GM10266 (cell line): Measurements from ENCODE around the gene ADAMTS15.

ENCODE experiments used
- DNase-seq: peaks from one replicate; pipeline ENCODE4 v3.0.0; 2012; ENCODE audit errors: extremely low spot score
- TF ChIP-seq, protein P1 (sequence below): IDR thresholded peaks from 2 replicates; pipeline ENCODE4 v1.5.1; 2012; ENCODE audit warnings: mild to moderate bottlenecking, low read depth; ENCODE audit not compliant: control insufficient read depth, insufficient read depth; ENCODE audit errors: missing control alignments

Gene ADAMTS15

DNA sequence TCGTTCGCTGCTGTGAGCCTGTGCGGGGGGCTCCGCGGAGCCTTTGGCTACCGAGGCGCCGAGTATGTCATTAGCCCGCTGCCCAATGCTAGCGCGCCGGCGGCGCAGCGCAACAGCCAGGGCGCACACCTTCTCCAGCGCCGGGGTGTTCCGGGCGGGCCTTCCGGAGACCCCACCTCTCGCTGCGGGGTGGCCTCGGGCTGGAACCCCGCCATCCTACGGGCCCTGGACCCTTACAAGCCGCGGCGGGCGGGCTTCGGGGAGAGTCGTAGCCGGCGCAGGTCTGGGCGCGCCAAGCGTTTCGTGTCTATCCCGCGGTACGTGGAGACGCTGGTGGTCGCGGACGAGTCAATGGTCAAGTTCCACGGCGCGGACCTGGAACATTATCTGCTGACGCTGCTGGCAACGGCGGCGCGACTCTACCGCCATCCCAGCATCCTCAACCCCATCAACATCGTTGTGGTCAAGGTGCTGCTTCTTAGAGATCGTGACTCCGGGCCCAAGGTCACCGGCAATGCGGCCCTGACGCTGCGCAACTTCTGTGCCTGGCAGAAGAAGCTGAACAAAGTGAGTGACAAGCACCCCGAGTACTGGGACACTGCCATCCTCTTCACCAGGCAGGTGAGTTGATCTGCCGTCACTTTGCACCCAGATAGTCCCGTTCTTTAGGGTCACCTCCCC, 1.0 kb downstream of the ADAMTS15 start:
- TF ChIP-seq, protein P1, sequence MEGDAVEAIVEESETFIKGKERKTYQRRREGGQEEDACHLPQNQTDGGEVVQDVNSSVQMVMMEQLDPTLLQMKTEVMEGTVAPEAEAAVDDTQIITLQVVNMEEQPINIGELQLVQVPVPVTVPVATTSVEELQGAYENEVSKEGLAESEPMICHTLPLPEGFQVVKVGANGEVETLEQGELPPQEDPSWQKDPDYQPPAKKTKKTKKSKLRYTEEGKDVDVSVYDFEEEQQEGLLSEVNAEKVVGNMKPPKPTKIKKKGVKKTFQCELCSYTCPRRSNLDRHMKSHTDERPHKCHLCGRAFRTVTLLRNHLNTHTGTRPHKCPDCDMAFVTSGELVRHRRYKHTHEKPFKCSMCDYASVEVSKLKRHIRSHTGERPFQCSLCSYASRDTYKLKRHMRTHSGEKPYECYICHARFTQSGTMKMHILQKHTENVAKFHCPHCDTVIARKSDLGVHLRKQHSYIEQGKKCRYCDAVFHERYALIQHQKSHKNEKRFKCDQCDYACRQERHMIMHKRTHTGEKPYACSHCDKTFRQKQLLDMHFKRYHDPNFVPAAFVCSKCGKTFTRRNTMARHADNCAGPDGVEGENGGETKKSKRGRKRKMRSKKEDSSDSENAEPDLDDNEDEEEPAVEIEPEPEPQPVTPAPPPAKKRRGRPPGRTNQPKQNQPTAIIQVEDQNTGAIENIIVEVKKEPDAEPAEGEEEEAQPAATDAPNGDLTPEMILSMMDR: no peak
- no peak for DNase-seq

DNA sequence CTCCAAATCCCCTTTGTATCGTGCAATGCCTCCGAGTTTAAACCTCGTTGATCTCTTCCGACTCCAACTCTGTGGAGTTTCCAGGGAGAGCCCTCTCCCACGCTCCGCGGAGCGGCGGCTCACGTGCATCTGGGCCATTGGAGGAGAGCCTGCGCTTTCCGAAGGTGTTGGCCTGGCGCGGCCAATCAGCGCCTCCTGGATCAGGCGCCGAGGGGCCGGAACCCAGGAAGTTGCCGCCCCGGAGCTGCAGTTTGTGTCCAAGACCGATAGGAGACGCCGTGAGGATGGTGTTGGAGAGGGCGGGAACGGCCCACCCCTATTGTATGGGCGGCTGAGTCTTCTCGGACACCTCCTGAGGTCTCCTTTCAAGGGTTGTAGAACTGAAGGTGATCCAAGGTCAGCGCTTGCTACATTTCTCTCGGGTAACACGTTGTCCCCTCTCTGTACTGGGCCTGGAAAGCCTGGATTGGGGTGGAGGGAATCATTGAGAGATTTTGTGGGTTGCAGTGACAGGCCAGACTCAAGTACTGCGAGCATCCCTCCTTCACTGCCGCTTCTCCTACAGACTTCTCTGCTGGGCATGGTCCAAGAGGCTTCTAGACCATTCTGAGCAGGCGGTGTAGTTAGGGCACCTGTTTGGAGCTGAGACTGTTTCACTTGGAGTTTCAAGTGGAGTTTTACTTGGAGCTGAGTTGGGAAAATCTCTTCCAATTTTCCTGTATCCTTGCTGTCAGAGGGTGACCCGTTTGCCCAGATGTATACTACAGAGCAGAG, 1.7 kb downstream of the ADAMTS15 start:
- TF ChIP-seq, protein P1: no peak
- no peak for DNase-seq

DNA sequence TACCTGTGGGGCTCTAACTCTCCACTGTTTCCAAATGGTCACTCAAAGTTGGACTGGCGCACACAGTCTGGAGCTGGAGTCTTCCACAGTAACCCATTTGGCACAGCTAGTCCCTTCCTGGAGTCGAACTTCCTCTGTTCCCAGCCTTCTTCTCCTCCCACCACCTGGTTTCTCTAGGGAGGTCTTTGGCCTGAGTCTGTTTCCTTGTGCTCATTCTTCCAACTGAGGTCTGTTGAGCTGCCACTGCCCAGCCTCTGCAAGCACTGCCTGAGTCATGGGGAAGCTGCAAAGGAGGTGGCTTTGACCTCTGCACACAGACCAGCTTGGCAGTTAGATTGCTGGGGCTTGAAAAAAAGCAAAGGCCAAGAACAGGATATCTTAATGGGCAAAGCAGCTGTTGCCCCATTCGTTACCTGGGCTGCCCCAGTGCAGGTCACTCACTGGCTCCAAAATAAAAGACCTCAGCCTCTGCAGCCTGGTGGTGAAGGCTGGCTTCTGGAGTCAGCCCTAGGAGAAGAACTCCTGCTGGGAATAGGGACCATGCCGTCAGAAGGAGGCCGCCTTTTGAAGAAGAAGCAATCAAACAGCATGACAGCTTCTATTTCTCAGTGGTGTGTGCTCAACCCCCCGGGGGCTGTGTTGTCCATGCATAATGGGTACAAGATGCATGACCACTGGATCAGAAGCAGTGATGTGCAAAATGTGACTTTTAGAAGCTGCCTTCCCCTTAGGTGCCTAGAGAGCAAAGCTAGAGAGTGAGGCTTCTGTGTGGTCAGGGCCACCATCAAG, 3.0 kb downstream of the ADAMTS15 start:
- DNase-seq: no peak

DNA sequence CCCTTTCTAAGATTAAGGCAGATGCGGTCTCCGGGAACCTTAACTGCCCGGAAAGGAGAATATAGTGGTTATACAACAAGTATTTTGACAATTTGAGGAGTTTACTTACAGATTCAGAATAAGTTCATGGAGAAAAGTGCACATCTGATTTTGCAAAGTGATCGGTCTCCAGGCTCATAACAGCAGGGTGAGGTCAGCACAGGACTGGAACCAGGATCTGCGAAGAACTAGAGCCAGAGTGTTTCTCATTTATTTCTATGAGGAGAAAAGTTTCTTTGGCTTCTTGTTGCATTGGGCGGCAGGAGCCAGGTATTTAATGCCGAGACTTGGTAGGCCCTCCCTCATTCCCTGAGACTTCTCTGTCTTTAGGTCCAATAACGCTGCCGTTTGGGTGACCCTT, 3.7 kb downstream of the ADAMTS15 start:
- TF ChIP-seq, protein P1: no peak
- DNase-seq: no peak

More for the DNA sequence above, 3.0 kb downstream of the ADAMTS15 start:
- TF ChIP-seq, protein P1: no peak

DNA sequence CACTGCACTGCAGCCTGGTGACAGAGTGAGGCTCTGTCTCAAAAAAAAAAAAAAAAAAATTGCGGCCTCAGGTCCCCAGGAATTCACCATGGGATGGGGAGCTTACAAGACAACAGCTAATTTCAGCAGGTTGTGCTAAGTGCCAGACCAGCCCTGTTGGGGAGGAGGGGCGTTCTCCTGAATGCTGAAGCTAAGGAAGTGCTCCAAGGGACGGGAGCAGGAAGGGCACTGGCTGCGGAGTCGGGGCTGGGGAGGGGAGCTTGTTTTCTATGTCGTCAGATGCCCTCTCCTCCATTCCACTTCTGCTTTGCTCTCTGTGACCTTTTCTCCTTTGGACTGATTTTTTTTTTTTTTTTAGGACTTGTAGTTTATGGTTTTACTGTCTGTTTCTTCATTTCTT, 4.5 kb downstream of the ADAMTS15 start:
- no peak for DNase-seq
- TF ChIP-seq, protein P1: no peak

DNA sequence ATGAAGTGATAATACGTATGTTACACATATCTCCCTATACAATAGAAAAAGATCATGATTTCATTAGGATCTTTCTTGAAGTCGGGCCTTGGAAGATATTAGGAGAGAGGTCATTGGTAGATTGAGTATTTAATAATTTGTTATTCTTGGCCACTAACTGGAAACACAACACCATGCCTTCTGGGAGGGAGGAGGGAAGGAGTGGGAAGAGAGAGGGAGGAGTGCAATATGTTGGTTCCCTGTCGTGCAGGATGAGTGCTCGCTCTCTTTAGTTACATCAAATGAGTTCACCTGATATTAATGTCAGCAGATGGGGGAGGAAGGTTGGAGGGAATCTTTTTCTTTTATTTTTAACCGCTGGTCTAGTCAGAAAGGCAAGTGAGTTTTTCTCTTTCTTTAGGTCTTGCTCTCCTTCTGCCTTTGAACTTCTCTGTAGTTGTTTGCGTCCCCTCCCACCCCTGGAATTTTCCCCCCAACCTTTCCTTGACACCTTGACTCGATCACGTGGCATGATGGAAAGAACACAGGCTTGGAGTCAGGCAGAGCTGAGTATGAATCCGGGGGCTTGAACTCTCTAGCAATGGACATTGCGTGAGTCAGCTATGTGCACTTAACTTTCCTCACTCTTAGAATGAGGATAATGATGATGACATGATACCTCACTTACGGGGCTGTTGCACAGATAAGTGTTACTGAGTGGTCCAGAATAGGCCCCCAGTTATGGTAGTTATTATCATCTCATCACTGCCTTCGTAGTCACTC, 6.2 kb downstream of the ADAMTS15 start:
- DNase-seq: no peak

More for the DNA sequence above, 6.2 kb downstream of the ADAMTS15 start:
- TF ChIP-seq, protein P1: no peak
